Tibial nerve (tissue), 4 donors: ENCODE measurements around the gene ZFR. TPM values are rescaled to one million over a fixed set of nuclear protein-coding genes. Genes with fewer than 3 reads are reported as not detected.

ENCODE experiments used
- DNase-seq, 2 donors: peaks; one replicate each; pipeline ENCODE4 v3.0.0-alpha.2; 2019; ENCODE audit warnings: low spot score in 2 of 2
- H3K27ac ChIP-seq, 4 donors: fragments of 200-600 bp; sonication (generic) in 3 of 4; one replicate each; pipeline ENCODE4 v1.5.1; 2017 to 2019; ENCODE audit warnings: mild to moderate bottlenecking in 1 of 4
- H3K27me3 ChIP-seq, 2 donors: fragments of 200-600 bp; sonication (generic) in 1 of 2; one replicate each; pipeline versions ENCODE4 v1.5.1 to v1.6.0; 2017 to 2019
- H3K36me3 ChIP-seq, 3 donors: fragments of 200-600 bp; sonication (generic); one replicate each; pipeline ENCODE4 v1.5.1; 2018 to 2019
- H3K4me1 ChIP-seq, 4 donors: fragments of 200-600 bp; sonication (generic) in 3 of 4; one replicate each; pipeline ENCODE4 v1.5.1; 2017 to 2019
- H3K4me3 ChIP-seq, 4 donors: fragments of 200-600 bp; sonication (generic) in 3 of 4; one replicate each; pipeline ENCODE4 v1.5.1; 2017 to 2019; ENCODE audit warnings: mild to moderate bottlenecking in 1 of 4, moderate library complexity in 1 of 4
- H3K9me3 ChIP-seq, 4 donors: fragments of 200-600 bp; sonication (generic) in 3 of 4; one replicate each; pipeline ENCODE4 v1.5.1; 2017 to 2019
- EP300 ChIP-seq, 2 donors: sonication (generic); formaldehyde crosslinking; IDR thresholded peaks; one replicate each; pipeline ENCODE4 v1.6.1; 2017; ENCODE audit warnings: antibody characterized with exemption in 2 of 2, mild to moderate bottlenecking in 1 of 2
- POLR2A ChIP-seq, 2 donors: fragments of 450-650 bp; IDR thresholded peaks; one replicate each; pipeline ENCODE4 v1.6.1; 2017; ENCODE audit warnings: antibody characterized with exemption in 2 of 2, mild to moderate bottlenecking in 2 of 2, moderate library complexity in 2 of 2
- WGBS, 2 donors: methylation state at CpG; one replicate each; pipeline ENCODE4 v1.1.5; 2018; 5-methylcytosine and 5-hydroxymethylcytosine counted together
- total RNA-seq, 4 donors: library from RNA; depleted of rRNA; stranded (reverse); fragments of >200 nt; gene quantifications; one replicate each; pipeline ENCODE4 v1.1.0, GENCODE V29; 2016
- TF ChIP-seq, protein P1 (sequence below), 5 experiments: fragments of 200-600 bp in 3 of 5; fragments of 450-650 bp in 2 of 5; sonication (generic) in 3 of 5; IDR thresholded peaks; one replicate each; pipeline ENCODE4 v1.5.1; 2016 to 2019; ENCODE audit warnings: antibody characterized with exemption in 5 of 5, mild to moderate bottlenecking in 3 of 5, moderate library complexity in 2 of 5

Gene ZFR
- total RNA-seq, 4 donors from 2014 or later = 63.9 to 83.5 (median 73.8) TPM

DNA sequence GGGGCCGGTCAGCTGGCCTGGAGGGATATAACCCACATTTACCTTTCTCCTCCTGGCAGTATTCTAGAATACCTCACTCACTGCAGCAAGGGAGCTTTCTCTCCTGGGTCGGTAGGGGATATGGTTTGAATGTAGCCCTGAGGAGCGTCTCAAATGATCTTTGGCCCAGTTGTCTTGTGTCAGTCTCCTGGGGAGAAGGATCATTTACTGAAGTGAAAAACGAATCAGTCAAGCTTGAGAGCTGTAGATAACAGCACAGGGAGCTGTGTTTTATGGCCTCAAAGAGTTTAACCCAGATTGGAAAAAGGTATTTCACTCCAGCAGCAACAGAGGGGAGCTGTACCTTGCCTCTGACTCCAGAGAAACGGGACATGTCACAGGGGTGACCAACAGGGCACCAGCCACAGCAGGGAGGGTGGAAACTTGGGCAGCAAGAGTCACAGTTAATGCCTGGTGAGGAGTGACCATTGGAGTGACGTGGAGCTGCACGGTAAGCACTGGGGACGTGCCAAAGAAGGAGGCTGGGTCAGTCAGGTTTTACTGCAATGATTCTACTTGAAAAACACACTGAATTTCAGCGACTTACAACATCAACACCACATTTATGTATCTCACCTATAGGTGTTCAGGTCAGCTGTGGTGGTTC is 29.8 kb upstream of the ZFR start:
- H3K27ac ChIP-seq = no peak overlapping the region
- WGBS, 2 donors = 43 to 58% methylated on average over 9 of the region's 9 CpGs
- no peaks in the 10 kb centered on the region for H3K4me1 ChIP-seq
- no peak overlapping the region for H3K4me3 ChIP-seq
- H3K9me3 ChIP-seq = no peaks in the 10 kb centered on the region
- no peaks in the 10 kb centered on the region for H3K36me3 ChIP-seq
- no peaks in the 10 kb centered on the region for H3K27me3 ChIP-seq
- no peak for DNase-seq
- TF ChIP-seq, protein P1, sequence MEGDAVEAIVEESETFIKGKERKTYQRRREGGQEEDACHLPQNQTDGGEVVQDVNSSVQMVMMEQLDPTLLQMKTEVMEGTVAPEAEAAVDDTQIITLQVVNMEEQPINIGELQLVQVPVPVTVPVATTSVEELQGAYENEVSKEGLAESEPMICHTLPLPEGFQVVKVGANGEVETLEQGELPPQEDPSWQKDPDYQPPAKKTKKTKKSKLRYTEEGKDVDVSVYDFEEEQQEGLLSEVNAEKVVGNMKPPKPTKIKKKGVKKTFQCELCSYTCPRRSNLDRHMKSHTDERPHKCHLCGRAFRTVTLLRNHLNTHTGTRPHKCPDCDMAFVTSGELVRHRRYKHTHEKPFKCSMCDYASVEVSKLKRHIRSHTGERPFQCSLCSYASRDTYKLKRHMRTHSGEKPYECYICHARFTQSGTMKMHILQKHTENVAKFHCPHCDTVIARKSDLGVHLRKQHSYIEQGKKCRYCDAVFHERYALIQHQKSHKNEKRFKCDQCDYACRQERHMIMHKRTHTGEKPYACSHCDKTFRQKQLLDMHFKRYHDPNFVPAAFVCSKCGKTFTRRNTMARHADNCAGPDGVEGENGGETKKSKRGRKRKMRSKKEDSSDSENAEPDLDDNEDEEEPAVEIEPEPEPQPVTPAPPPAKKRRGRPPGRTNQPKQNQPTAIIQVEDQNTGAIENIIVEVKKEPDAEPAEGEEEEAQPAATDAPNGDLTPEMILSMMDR (IDR thresholded peaks at IDR 0.05) = no peak
- TF ChIP-seq POLR2A (IDR thresholded peaks at IDR 0.05) = no peak
- TF ChIP-seq EP300 (IDR thresholded peaks at IDR 0.05) = no peak

DNA sequence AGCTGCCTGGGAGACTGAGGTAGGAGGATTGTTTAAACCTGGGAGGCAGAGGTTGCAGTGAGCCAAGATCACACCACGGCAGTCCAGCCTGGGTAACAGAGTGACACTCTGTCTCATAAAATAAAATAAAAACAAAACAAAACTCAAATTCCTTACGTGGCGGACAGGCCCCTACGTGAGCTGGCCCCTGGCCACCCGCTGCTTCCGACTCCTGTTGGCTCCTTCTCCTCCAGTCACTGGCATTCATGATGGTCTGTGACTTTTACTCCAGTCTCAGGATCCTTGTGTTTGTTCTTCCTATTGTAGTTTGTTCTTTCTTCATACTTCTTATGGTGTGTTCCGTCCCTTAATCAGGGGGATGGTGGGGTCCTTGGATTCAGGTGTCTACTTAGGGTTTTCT is 28.5 kb upstream of the ZFR start:
- 79 to 84% methylated on average over 7 of the region's 7 CpGs for WGBS, 2 donors

DNA sequence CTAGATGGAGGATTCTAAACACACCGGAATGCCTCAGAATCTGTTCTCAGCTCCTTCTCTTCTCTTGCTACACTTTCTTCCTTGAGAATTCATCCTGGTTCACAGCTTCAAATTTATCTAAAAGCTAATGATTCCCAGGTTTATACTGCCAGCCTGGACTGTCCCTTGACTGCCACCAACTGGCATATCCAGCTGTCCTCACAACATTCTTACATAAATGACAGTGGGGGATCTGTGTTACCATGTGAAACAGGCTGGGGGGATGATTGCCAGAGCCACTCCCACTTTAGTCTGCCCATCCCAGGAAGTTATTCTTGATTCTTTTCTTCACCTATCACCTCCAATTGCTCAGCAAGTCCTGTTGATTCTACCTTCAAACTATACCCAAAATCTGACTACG is 27.2 kb upstream of the ZFR start:
- no peak overlapping the region for H3K4me3 ChIP-seq
- TF ChIP-seq, protein P1 (IDR thresholded peaks at IDR 0.05) = no peak
- TF ChIP-seq POLR2A (IDR thresholded peaks at IDR 0.05) (no peak), EP300 (IDR thresholded peaks at IDR 0.05) (no peak)

More for the DNA sequence above, 28.5 kb upstream of the ZFR start:
- Histone ChIP-seq H3K4me3 (no peak overlapping the region), H3K27me3 (no peaks in the 10 kb centered on the region), H3K27ac (no peak overlapping the region), H3K36me3 (no peaks in the 10 kb centered on the region), H3K4me1 (no peaks in the 10 kb centered on the region), H3K9me3 (no peaks in the 10 kb centered on the region)
- no peak for DNase-seq
- TF ChIP-seq EP300 (IDR thresholded peaks at IDR 0.05) = no peak

DNA sequence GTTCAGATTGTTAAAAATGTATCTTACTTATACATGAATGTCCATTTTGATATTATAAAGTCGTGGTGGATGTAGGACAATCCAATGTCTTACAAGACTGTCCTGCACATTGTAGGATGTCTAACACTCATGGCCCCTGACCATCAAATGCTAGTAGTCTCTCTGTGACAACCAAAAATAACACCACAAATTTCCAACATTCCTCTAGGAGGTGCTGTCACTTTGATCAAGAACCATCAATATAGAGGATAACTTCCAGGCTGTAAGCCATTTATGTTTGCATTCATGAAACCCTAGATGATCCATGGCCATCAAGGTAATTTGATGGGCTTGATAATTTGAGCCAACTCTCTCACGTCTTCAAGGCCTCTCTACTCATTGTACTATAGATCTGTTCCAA is 20.5 kb upstream of the ZFR start:
- no peaks in the 10 kb centered on the region for H3K27me3 ChIP-seq
- H3K27ac ChIP-seq = no peak overlapping the region
- no peaks in the 10 kb centered on the region for H3K9me3 ChIP-seq
- TF ChIP-seq EP300 (IDR thresholded peaks at IDR 0.05) (no peak), POLR2A (IDR thresholded peaks at IDR 0.05) (no peak)
- TF ChIP-seq, protein P1 (IDR thresholded peaks at IDR 0.05) = no peak
- no peaks in the 10 kb centered on the region for H3K36me3 ChIP-seq
- 81 to 82% methylated on average over 2 of the region's 2 CpGs for WGBS, 2 donors
- no peak overlapping the region for H3K4me3 ChIP-seq
- H3K4me1 ChIP-seq = no peaks in the 10 kb centered on the region
- no peak for DNase-seq

More for the DNA sequence above, 27.2 kb upstream of the ZFR start:
- no peak for DNase-seq
- Histone ChIP-seq H3K36me3 (no peaks in the 10 kb centered on the region), H3K9me3 (no peaks in the 10 kb centered on the region), H3K27ac (no peak overlapping the region), H3K4me1 (no peaks in the 10 kb centered on the region), H3K27me3 (no peaks in the 10 kb centered on the region)
- WGBS, 2 donors = 89 to 94% methylated on average over 2 of the region's 2 CpGs

DNA sequence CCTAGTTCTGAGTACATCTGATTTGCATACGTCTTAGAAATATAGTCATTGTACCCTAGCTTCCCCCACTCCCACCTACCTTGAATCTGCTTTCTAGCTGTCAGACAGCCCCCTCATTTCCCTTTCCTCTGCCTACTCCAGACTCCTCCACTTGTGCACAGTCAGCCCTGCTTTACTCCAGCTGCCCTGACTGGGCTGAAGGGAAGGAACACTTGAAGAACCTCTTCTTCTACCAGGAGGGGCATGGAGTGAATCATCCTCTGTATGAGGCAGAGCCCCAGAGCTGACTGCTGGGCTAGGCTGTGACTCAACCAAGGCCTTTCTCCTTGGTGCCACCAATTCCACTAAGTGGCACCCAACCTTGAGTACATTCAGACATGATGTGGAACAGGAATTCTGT is 18.1 kb upstream of the ZFR start:
- H3K27ac ChIP-seq = no peak overlapping the region
- no peak overlapping the region for H3K4me3 ChIP-seq
- TF ChIP-seq, protein P1 (IDR thresholded peaks at IDR 0.05) = no peak
- no peak for TF ChIP-seq POLR2A (IDR thresholded peaks at IDR 0.05)
- no peak for TF ChIP-seq EP300 (IDR thresholded peaks at IDR 0.05)
- no peaks in the 10 kb centered on the region for H3K36me3 ChIP-seq
- no peaks in the 10 kb centered on the region for H3K4me1 ChIP-seq
- no peak for DNase-seq
- H3K9me3 ChIP-seq = no peaks in the 10 kb centered on the region
- 32 to 83% methylated on average over 1 of the region's 1 CpG for WGBS, 2 donors
- no peaks in the 10 kb centered on the region for H3K27me3 ChIP-seq
